CD4-positive, alpha-beta T cell treated with Interleukin-2 at 100 ng/mL for 4 hours (primary cell): ENCODE measurements around the gene SLC16A10.
"Not testable (repeated sequence)": the region's sequence is repeated elsewhere in the genome, so short reads cannot be mapped to it uniquely, and the experiment has no call there.

ENCODE experiments used
- DNase-seq: peaks from one replicate; pipeline ENCODE4 v3.0.0-alpha.2; 2020; ENCODE audit warnings: low spot score

SLC16A10 gene

GRCh38 chr6:111220383-111221031 is 133.2 kb downstream of the SLC16A10 start:
- DNase-seq, result no peak

- DNase-seq, result no peak
These were observed 134.5 kb downstream of the SLC16A10 start for GRCh38 chr6:111221804-111222203.

- DNase-seq, result no peak
These were observed 135.0 kb downstream of the SLC16A10 start for GRCh38 chr6:111222341-111222740.

- no peak for DNase-seq
These were observed 140.8 kb downstream of the SLC16A10 start for GRCh38 chr6:111228094-111228493.

GRCh38 chr6:111230351-111231089 is 143.2 kb downstream of the SLC16A10 start:
- no peak for DNase-seq

GRCh38 chr6:111231090-111231459 is 143.8 kb downstream of the SLC16A10 start:
- DNase-seq, result no peak

- DNase-seq, result no peak
These were observed 150.5 kb downstream of the SLC16A10 start for GRCh38 chr6:111237852-111238251.

GRCh38 chr6:111238464-111239119 is 151.3 kb downstream of the SLC16A10 start:
- DNase-seq, result no peak

GRCh38 chr6:111239461-111239860 is 152.2 kb downstream of the SLC16A10 start:
- no peak for DNase-seq

GRCh38 chr6:111242452-111242851 is 155.1 kb downstream of the SLC16A10 start:
- DNase-seq, result no peak

GRCh38 chr6:111243095-111243494 is 155.8 kb downstream of the SLC16A10 start:
- DNase-seq, result no peak

- DNase-seq, result no peak
These were observed 161.5 kb downstream of the SLC16A10 start for GRCh38 chr6:111248789-111249188.

- DNase-seq, result no peak
These were observed 163.6 kb downstream of the SLC16A10 start for GRCh38 chr6:111250791-111251354.

- no peak for DNase-seq
These were observed 165.4 kb downstream of the SLC16A10 start for GRCh38 chr6:111252726-111253125.

GRCh38 chr6:111254004-111254778 is 166.9 kb downstream of the SLC16A10 start:
- no peak for DNase-seq

- no peak for DNase-seq
These were observed 167.5 kb downstream of the SLC16A10 start for GRCh38 chr6:111254779-111255166.

GRCh38 chr6:111255838-111256237 is 168.5 kb downstream of the SLC16A10 start:
- not testable (repeated sequence) for DNase-seq

GRCh38 chr6:111256646-111257045 is 169.3 kb downstream of the SLC16A10 start:
- DNase-seq, result no peak

- DNase-seq, result no peak
These were observed 170.7 kb downstream of the SLC16A10 start for GRCh38 chr6:111258010-111258409.

- DNase-seq, result no peak
These were observed 171.3 kb downstream of the SLC16A10 start for GRCh38 chr6:111258615-111259088.

GRCh38 chr6:111259089-111259831 is 172.0 kb downstream of the SLC16A10 start:
- peak; percentile 100 for DNase-seq
